GM10248 (cell line): ENCODE measurements around the gene SGCE.
"Not testable (repeated sequence)": the region's sequence is repeated elsewhere in the genome, so short reads cannot be mapped to it uniquely, and the experiment has no call there.

Experiments
- CTCF ChIA-PET: fragments of 300-600 bp; sonication (Branson Sonifier 250); formaldehyde crosslinking; extraction: SDS; loops from one replicate; lab custom pipeline; 2021; ENCODE audit warnings: antibody characterized with exemption; lab: Yijun Ruan, JAX
- POLR2A ChIA-PET: fragments of 350-650 bp; sonication (Branson Sonifier 250); formaldehyde crosslinking; extraction: SDS; loops from one replicate; lab custom pipeline; 2020; ENCODE audit warnings: antibody characterized with exemption; lab: Yijun Ruan, JAX
- DNase-seq: peaks from one replicate; pipeline ENCODE4 v3.0.0; 2012; ENCODE audit errors: extremely low spot score
- TF ChIP-seq, protein P1 (sequence below): IDR thresholded peaks from 2 replicates; pipeline ENCODE4 v1.5.1; 2012; ENCODE audit warnings: mild to moderate bottlenecking, low read depth; ENCODE audit errors: extremely low read depth, missing control alignments, control extremely low read depth

SGCE gene, protein sequence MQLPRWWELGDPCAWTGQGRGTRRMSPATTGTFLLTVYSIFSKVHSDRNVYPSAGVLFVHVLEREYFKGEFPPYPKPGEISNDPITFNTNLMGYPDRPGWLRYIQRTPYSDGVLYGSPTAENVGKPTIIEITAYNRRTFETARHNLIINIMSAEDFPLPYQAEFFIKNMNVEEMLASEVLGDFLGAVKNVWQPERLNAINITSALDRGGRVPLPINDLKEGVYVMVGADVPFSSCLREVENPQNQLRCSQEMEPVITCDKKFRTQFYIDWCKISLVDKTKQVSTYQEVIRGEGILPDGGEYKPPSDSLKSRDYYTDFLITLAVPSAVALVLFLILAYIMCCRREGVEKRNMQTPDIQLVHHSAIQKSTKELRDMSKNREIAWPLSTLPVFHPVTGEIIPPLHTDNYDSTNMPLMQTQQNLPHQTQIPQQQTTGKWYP

DNA sequence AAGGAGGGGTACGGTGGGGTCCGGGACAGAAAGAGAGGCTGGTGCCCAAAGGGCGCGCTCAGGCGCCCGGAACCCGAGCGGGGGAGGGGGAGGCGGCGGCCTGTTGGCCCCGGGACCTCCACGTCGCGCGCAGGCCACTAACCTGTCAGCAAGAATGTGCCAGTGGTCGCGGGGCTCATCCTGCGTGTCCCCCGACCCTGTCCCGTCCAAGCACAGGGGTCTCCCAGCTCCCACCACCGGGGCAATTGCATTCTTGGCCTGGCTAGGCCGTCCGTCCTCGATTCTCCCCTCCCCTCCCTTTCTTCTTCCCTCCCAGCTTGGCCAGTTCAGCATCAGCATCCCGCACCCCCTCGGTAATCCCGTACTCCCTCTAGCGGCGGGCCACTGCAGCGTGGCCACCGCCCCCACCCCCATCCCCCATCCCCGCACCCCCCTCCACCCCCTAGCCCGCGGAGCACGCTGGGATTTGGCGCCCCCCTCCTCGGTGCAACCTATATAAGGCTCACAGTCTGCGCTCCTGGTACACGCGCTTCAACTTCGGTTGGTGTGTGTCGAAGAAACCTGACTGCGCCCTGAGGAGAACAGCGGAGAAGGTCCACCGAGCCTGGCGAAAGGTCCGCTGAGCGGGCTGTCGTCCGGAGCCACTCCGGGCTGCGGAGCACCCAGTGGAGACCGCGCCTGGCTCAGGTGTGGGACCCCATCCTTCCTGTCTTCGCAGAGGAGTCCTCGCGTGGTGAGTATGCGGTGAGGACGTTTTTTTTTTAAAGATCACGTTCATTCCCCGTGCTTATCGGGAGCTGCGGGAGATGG, at the start of gene SGCE:
SGCE (minus strand) TSS at position 286 of the 810 bp plus-strand sequence; CDS start at position 251, 35 bp downstream.
- POLR2A ChIA-PET: interaction anchor here (0.9 to 1.4 kb wide), 4 partner anchors 35 to 207 kb away, joined by 3 to 4 read pairs (median 4); no protein-coding TSS in a partner anchor
- TF ChIP-seq, protein P1, sequence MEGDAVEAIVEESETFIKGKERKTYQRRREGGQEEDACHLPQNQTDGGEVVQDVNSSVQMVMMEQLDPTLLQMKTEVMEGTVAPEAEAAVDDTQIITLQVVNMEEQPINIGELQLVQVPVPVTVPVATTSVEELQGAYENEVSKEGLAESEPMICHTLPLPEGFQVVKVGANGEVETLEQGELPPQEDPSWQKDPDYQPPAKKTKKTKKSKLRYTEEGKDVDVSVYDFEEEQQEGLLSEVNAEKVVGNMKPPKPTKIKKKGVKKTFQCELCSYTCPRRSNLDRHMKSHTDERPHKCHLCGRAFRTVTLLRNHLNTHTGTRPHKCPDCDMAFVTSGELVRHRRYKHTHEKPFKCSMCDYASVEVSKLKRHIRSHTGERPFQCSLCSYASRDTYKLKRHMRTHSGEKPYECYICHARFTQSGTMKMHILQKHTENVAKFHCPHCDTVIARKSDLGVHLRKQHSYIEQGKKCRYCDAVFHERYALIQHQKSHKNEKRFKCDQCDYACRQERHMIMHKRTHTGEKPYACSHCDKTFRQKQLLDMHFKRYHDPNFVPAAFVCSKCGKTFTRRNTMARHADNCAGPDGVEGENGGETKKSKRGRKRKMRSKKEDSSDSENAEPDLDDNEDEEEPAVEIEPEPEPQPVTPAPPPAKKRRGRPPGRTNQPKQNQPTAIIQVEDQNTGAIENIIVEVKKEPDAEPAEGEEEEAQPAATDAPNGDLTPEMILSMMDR: peak; percentile 51
- peak; percentile 64 for DNase-seq
- CTCF ChIA-PET: interaction anchor here (1.1 to 3.7 kb wide), 15 partner anchors 8 to 855 kb away, joined by 3 to 19 read pairs (median 5); partner anchors contain the start of gene CASD1

DNA sequence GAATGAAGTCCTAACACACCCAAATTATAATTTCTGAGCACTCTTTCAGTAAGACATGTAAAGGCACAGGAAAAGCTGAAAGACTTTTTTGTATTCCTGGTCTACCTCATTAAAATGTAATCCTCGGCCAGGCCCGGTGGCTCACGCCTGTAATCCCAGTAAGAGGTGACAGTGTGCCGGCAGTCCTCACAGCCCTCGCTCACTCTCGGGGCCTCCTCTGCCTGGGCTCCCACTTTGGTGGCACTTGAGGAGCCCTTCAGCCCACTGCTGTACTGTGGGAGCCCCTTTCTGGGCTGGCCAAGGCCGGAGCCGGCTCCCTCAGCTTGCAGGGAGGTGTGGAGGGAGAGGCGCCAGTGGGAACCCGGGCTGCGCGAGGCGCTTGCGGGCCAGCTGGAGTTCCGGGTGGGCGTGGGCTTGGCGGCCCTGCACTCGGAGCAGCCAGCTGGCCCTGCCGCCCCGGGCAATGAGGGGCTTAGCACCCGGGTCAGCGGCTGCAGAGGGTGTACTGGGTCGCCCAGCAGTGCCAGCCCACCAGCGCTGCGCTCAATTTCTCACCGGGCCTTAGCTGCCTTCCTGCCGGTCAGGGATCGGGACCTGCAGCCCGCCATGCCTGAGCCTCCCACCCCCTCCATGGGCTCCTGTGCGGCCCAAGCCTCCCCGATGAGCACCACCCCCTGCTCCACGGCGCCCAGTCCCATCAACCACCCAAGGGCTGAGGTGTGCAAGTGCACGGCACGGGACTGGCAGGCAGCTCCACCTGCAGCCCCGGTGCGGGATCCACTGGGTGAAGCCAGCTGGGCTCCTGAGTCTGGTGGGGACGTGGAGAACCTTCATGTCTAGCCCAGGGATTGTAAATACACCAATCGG, 49.5 kb upstream of the SGCE start:
- CTCF ChIA-PET, DNase-seq, POLR2A ChIA-PET: not testable (repeated sequence)

DNA sequence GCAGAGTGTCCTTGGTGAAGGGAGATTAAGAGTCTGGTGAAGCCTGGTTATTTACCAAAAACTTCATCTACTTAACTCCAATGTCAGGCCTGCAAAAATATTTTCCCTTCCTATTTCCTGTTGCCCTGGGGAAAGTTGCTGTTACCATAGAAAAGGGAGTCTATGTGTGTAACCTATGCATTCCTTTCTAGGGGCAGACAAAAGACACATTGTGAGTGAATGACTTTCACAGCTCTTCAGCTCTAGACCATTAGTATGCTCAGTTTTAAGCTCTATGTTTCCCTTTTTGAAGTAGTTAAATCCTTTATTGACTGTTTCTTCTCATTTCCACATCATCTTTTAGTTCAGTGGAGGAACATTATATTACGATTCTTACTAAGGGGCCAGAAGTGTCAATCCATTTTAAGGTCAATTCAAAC, 45.6 kb upstream of the SGCE start:
- TF ChIP-seq, protein P1: no peak
- DNase-seq: no peak
- CTCF ChIA-PET: no interaction called here
- POLR2A ChIA-PET: no interaction called here

DNA sequence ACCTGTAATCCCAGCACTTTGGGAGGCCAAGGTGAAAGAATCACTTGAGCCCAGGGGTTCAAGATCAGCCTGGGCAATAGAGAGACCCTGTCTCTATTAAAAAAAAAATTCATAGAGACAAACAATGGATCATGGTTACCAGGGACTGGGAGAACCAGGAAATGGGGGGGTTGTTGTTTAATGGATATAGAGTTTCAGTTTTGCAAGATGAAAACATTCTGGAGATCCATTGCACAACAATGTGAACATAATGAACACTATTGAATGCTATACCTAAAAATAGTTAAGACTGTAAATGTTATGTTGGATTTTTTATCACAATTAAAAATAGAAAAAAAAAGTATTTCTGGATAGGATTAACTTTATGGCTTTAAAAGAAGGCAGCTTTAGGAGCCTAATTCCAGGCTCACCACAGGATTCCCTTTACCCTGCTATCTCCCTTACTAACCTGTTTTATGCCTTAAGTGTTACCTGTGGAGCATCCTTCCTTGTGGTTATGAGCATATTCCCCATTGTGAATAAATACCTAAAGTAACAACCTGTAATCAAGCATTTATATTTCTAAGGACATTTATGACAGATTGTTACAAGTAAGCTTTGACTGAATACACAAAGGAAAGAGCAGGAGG, 45.1 kb upstream of the SGCE start:
- ChIA-PET POLR2A (no interaction called here), CTCF (no interaction called here)
- TF ChIP-seq, protein P1: no peak
- no peak for DNase-seq

DNA sequence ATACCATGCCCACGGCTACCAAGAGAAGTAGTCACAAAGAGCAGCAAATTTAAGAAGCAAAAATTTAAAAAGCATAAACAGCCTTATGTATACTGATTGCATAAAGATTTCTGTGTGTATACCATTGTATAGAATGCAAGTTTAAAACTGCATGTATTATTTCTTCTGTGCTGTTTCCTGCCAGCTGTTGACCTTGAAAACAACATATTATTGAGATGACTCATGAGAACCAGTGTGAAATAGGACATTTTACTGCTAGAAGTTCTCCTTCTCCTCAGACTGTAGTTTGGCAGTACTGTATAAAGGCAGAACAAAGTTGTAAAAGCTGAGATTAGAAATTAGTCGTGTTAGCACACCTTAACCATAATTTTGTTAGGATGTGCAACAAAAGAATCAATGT, 42.3 kb upstream of the SGCE start:
- TF ChIP-seq, protein P1: no peak
- POLR2A ChIA-PET: no interaction called here
- DNase-seq: no peak
- CTCF ChIA-PET: interaction anchor here (1.7 kb wide), 1 partner anchor 249 kb away, joined by 4 read pairs; no protein-coding TSS in a partner anchor

DNA sequence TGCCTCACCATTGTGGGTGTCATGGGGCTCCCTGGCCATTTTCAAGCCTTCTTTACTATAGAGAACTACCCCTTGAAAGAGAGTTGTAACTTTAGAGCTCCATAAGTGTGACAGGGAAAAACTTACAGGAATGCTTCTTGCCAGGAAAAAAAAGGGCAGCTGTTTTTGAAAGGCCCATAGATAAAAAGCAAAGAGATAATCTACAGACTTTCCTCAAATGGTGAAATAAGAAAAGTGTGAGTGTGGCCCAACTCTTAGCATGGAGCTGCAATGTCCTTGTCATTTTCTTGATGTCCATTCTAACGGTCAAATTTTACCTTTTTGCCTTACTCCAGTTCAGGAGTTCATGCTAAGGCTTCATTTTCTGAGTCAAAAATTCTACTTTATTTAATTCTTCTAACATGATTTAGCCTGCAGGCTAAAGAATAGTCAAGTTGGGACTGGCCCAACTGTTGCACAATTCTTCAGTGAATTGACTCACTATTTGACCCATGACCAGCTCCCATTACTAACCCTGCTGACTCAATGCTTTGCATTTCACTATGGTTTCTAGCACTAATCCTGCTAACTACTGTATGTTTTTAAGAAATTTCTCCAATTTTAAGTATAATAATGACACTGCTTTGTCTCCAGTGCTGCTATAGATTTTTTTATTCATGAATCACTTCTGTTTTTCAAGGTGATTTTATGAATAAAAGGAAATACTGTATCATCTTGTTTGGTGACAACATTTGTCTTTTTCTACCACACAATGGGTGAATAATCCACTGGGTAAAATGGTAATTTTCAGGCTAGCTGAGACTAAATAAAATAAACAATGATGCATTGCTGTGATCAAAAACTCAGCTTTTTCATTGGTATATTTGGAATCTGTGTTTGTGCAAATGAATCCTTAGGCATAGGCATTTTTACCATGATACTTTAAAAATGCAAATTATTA, 41.4 kb upstream of the SGCE start:
- ChIA-PET CTCF (interaction anchor here (1.7 kb wide), 1 partner anchor 248 kb away, joined by 4 read pairs; no protein-coding TSS in a partner anchor), POLR2A (no interaction called here)
- no peak for DNase-seq
- TF ChIP-seq, protein P1: no peak
